ENCODE measurements around the gene TMEM242.
A peak's percentile ranks its signal among the peaks of the same experiment; 100 is the strongest.

TMEM242 gene

GRCh38 chr6:157288575-157288974, 34.7 kb downstream of the TMEM242 start:
- DNase-seq (ENCODE audit: low read depth): no peak

GRCh38 chr6:157287923-157288322, 35.4 kb downstream of the TMEM242 start:
- DNase-seq (ENCODE audit: low read depth): no peak

- DNase-seq (ENCODE audit: low read depth): no peak
These were observed 36.0 kb downstream of the TMEM242 start for GRCh38 chr6:157287247-157287850.

GRCh38 chr6:157285422-157285779, 37.9 kb downstream of the TMEM242 start:
- DNase-seq (ENCODE audit: low read depth): no peak

- DNase-seq (ENCODE audit: low read depth): no peak
These were observed 38.4 kb downstream of the TMEM242 start for GRCh38 chr6:157284738-157285421.

GRCh38 chr6:157283900-157284737, 39.2 kb downstream of the TMEM242 start:
- no peak for DNase-seq (ENCODE audit: low read depth)

- DNase-seq (ENCODE audit: low read depth): no peak
These were observed 39.9 kb downstream of the TMEM242 start for GRCh38 chr6:157283330-157283898.

- no peak for DNase-seq (ENCODE audit: low read depth)
These were observed 41.0 kb downstream of the TMEM242 start for GRCh38 chr6:157282284-157282683.

GRCh38 chr6:157281570-157281969, 41.7 kb downstream of the TMEM242 start:
- DNase-seq (ENCODE audit: low read depth): no peak

- DNase-seq (ENCODE audit: low read depth): no peak
These were observed 42.4 kb downstream of the TMEM242 start for GRCh38 chr6:157280947-157281346.

GRCh38 chr6:157280157-157280556, 43.2 kb downstream of the TMEM242 start:
- DNase-seq (ENCODE audit: low read depth): no peak

- DNase-seq (ENCODE audit: low read depth): no peak
These were observed 45.1 kb downstream of the TMEM242 start for GRCh38 chr6:157278171-157278570.

GRCh38 chr6:157276731-157277130, 46.6 kb downstream of the TMEM242 start:
- DNase-seq (ENCODE audit: low read depth): no peak

- DNase-seq (ENCODE audit: low read depth): no peak
These were observed 47.2 kb downstream of the TMEM242 start for GRCh38 chr6:157276134-157276532.

- DNase-seq (ENCODE audit: low read depth): peak; percentile 32
These were observed 48.7 kb downstream of the TMEM242 start for GRCh38 chr6:157274471-157275226.

- no peak for DNase-seq (ENCODE audit: low read depth)
These were observed 49.4 kb downstream of the TMEM242 start for GRCh38 chr6:157273756-157274470.

- DNase-seq (ENCODE audit: low read depth): no peak
These were observed 50.2 kb downstream of the TMEM242 start for GRCh38 chr6:157272866-157273755.

GRCh38 chr6:157272372-157272771, 50.9 kb downstream of the TMEM242 start:
- no peak for DNase-seq (ENCODE audit: low read depth)

- no peak for DNase-seq (ENCODE audit: low read depth)
These were observed 51.4 kb downstream of the TMEM242 start for GRCh38 chr6:157271911-157272310.

- no peak for DNase-seq (ENCODE audit: low read depth)
These were observed 51.9 kb downstream of the TMEM242 start for GRCh38 chr6:157271441-157271840.

Data from HS-5 (cell line).